HG03342 (cell line): ENCODE results near the gene VPS39.

Source experiments
- ATAC-seq: cut with Tn5 transposase; IDR thresholded peaks from one replicate; pipeline ENCODE4 v1.9.1; 2021; ENCODE audit warnings: mild to moderate bottlenecking, moderate library complexity; ENCODE audit not compliant: unreplicated experiment

The VPS39 gene

GRCh38 chr15:42131826-42132806, 76.0 kb downstream of the VPS39 start:
- ATAC-seq = no peak

- no peak for ATAC-seq
These were observed 77.1 kb downstream of the VPS39 start for GRCh38 chr15:42131006-42131405.

GRCh38 chr15:42130246-42130986, 77.7 kb downstream of the VPS39 start:
- no peak for ATAC-seq

GRCh38 chr15:42129364-42129763, 78.7 kb downstream of the VPS39 start:
- no peak for ATAC-seq

- ATAC-seq = no peak
These were observed 79.6 kb downstream of the VPS39 start for GRCh38 chr15:42128476-42128875.

GRCh38 chr15:42123546-42123945, 84.6 kb downstream of the VPS39 start:
- ATAC-seq = no peak

GRCh38 chr15:42121682-42122081, 86.4 kb downstream of the VPS39 start:
- no peak for ATAC-seq

- ATAC-seq = no peak
These were observed 87.1 kb downstream of the VPS39 start for GRCh38 chr15:42121021-42121420.

GRCh38 chr15:42120285-42120684, 87.8 kb downstream of the VPS39 start:
- no peak for ATAC-seq

- ATAC-seq = no peak
These were observed 88.7 kb downstream of the VPS39 start for GRCh38 chr15:42119446-42119760.

- no peak for ATAC-seq
These were observed 89.3 kb downstream of the VPS39 start for GRCh38 chr15:42118650-42119445.

GRCh38 chr15:42111924-42112323, 96.2 kb downstream of the VPS39 start:
- ATAC-seq = no peak

- no peak for ATAC-seq
These were observed 97.7 kb downstream of the VPS39 start for GRCh38 chr15:42110367-42110766.

GRCh38 chr15:42108806-42109205, 99.3 kb downstream of the VPS39 start:
- ATAC-seq = no peak
